NB4 (cell line): Measurements from ENCODE around the gene GTPBP8.

Experiments used
- CTCF ChIP-seq: IDR thresholded peaks from one replicate; pipeline ENCODE4 v1.5.1; 2012; ENCODE audit warnings: low read depth, low read length
- POLR2A ChIP-seq: IDR thresholded peaks from 2 replicates; pipeline ENCODE4 v1.6.1; 2011; ENCODE audit warnings: mild to moderate bottlenecking; ENCODE audit not compliant: insufficient read length; ENCODE audit errors: extremely low read depth

GRCh38 chr3:113035387-113035982 lies 44.7 kb downstream of the GTPBP8 start:
- no peak for TF ChIP-seq POLR2A
- peak; percentile 72 for TF ChIP-seq CTCF
